HG02973 (cell line): ENCODE data around the gene SERPINF2.
A peak's percentile ranks its signal among the peaks of the same experiment; 100 is the strongest.
"Not testable (repeated sequence)": the region's sequence is repeated elsewhere in the genome, so short reads cannot be mapped to it uniquely, and the experiment has no call there.

Source experiments
- ATAC-seq: cut with Tn5 transposase; IDR thresholded peaks from one replicate; pipeline ENCODE4 v1.9.1; 2021; ENCODE audit warnings: moderate library complexity; ENCODE audit not compliant: unreplicated experiment

Gene SERPINF2

GRCh38 chr17:1716076-1716911, 26.4 kb upstream of the SERPINF2 start:
- peak; percentile 65 for ATAC-seq

GRCh38 chr17:1716912-1717695, 25.6 kb upstream of the SERPINF2 start:
- peak; percentile 35 for ATAC-seq

- no peak for ATAC-seq
Measured at GRCh38 chr17:1718362-1719165, 24.1 kb upstream of the SERPINF2 start.

GRCh38 chr17:1720856-1721386, 21.8 kb upstream of the SERPINF2 start:
- ATAC-seq = no peak

GRCh38 chr17:1722022-1722421, 20.6 kb upstream of the SERPINF2 start:
- not testable (repeated sequence) for ATAC-seq

- peak; percentile 47 for ATAC-seq
Measured at GRCh38 chr17:1724351-1724868, 18.3 kb upstream of the SERPINF2 start, which contains the start of gene WDR81. WDR81 (plus strand) TSS chr17:1724704; CDS start chr17:1724960, 256 bp downstream.

GRCh38 chr17:1724869-1725641, 17.6 kb upstream of the SERPINF2 start:
- ATAC-seq = peak; percentile 17

- no peak for ATAC-seq
Measured at GRCh38 chr17:1725642-1726511, 16.8 kb upstream of the SERPINF2 start.

GRCh38 chr17:1726626-1727257, 15.9 kb upstream of the SERPINF2 start:
- ATAC-seq = no peak

- no peak for ATAC-seq
Measured at GRCh38 chr17:1727258-1727789, 15.3 kb upstream of the SERPINF2 start.

GRCh38 chr17:1727876-1728630, 14.6 kb upstream of the SERPINF2 start:
- no peak for ATAC-seq

GRCh38 chr17:1729966-1730325, 12.7 kb upstream of the SERPINF2 start:
- ATAC-seq = no peak

- no peak for ATAC-seq
Measured at GRCh38 chr17:1730326-1731193, 12.1 kb upstream of the SERPINF2 start.

- ATAC-seq = no peak
Measured at GRCh38 chr17:1731194-1731506, 11.5 kb upstream of the SERPINF2 start.

- ATAC-seq = no peak
Measured at GRCh38 chr17:1732241-1732832, 10.3 kb upstream of the SERPINF2 start.

- no peak for ATAC-seq
Measured at GRCh38 chr17:1732833-1733321, 9.8 kb upstream of the SERPINF2 start.
